Measurements from ENCODE around the gene CACNA2D2.

CACNA2D2 gene

GRCh38 chr3:50378757-50379156 is 124.7 kb downstream of the CACNA2D2 start:
- no peak overlapping the region for H3K9ac ChIP-seq (ENCODE audit: low read length)
- no peaks in the 10 kb centered on the region for H3K9me2 ChIP-seq (replicated peaks; ENCODE audit: insufficient read depth, low read length)
- no peaks in the 10 kb centered on the region for H3K9me3 ChIP-seq (replicated peaks; ENCODE audit: insufficient read depth, low read length)
- no peak overlapping the region for H3K4me3 ChIP-seq (ENCODE audit: low read length)
- H3K27ac ChIP-seq (ENCODE audit: low read length): no peak overlapping the region
- peaks cover 3% of the 10 kb centered on the region for H3K4me1 ChIP-seq (ENCODE audit: low read length)
- H4K20me1 ChIP-seq (ENCODE audit: insufficient read depth, low read length): no peaks in the 10 kb centered on the region
- no peak overlapping the region for H2AFZ ChIP-seq (ENCODE audit: low read length)
- no peaks in the 10 kb centered on the region for H3F3A ChIP-seq (ENCODE audit: insufficient read depth, low read length)
- TF ChIP-seq EZH2 (optimal IDR thresholded peaks at IDR 0.05; ENCODE audit: low read depth, low read length) (no peak), EZH2phosphoT487 (IDR thresholded peaks at IDR 0.05; ENCODE audit: low read length) (no peak), CTCF (IDR thresholded peaks at IDR 0.05; ENCODE audit: low read length) (no peak)
- peaks cover 40% of the 10 kb centered on the region for H3K27me3 ChIP-seq (replicated peaks; ENCODE audit: insufficient read depth, low read length)
- no peaks in the 10 kb centered on the region for H3K36me3 ChIP-seq (replicated peaks; ENCODE audit: insufficient read depth, low read length)
- no peak for DNase-seq
- H3K79me2 ChIP-seq (ENCODE audit: low read length): no peaks in the 10 kb centered on the region
- no peak overlapping the region for H3K4me2 ChIP-seq (ENCODE audit: low read depth, low read length)

GRCh38 chr3:50378024-50378423 is 125.4 kb downstream of the CACNA2D2 start:
- H3K9me2 ChIP-seq (replicated peaks; ENCODE audit: insufficient read depth, low read length): no peaks in the 10 kb centered on the region
- peaks cover 34% of the 10 kb centered on the region for H3K27me3 ChIP-seq (replicated peaks; ENCODE audit: insufficient read depth, low read length)
- TF ChIP-seq EZH2phosphoT487 (IDR thresholded peaks at IDR 0.05; ENCODE audit: low read length) (no peak), EZH2 (optimal IDR thresholded peaks at IDR 0.05; ENCODE audit: low read depth, low read length) (no peak), CTCF (IDR thresholded peaks at IDR 0.05; ENCODE audit: low read length) (no peak)
- H4K20me1 ChIP-seq (ENCODE audit: insufficient read depth, low read length): no peaks in the 10 kb centered on the region
- H2AFZ ChIP-seq (ENCODE audit: low read length): no peak overlapping the region
- no peaks in the 10 kb centered on the region for H3K79me2 ChIP-seq (ENCODE audit: low read length)
- no peak for DNase-seq
- no peak overlapping the region for H3K4me3 ChIP-seq (ENCODE audit: low read length)
- peaks cover 3% of the 10 kb centered on the region for H3K4me1 ChIP-seq (ENCODE audit: low read length)
- no peak overlapping the region for H3K27ac ChIP-seq (ENCODE audit: low read length)
- no peaks in the 10 kb centered on the region for H3K9me3 ChIP-seq (replicated peaks; ENCODE audit: insufficient read depth, low read length)
- no peaks in the 10 kb centered on the region for H3K36me3 ChIP-seq (replicated peaks; ENCODE audit: insufficient read depth, low read length)
- H3K4me2 ChIP-seq (ENCODE audit: low read depth, low read length): no peak overlapping the region
- no peak overlapping the region for H3K9ac ChIP-seq (ENCODE audit: low read length)
- no peaks in the 10 kb centered on the region for H3F3A ChIP-seq (ENCODE audit: insufficient read depth, low read length)

GRCh38 chr3:50375258-50375931 is 128.0 kb downstream of the CACNA2D2 start:
- peaks cover 3% of the 10 kb centered on the region for H3K4me1 ChIP-seq (ENCODE audit: low read length)
- H3K9me2 ChIP-seq (replicated peaks; ENCODE audit: insufficient read depth, low read length): no peaks in the 10 kb centered on the region
- no peak overlapping the region for H3K4me2 ChIP-seq (ENCODE audit: low read depth, low read length)
- DNase-seq: no peak
- no peak overlapping the region for H2AFZ ChIP-seq (ENCODE audit: low read length)
- TF ChIP-seq CTCF (IDR thresholded peaks at IDR 0.05; ENCODE audit: low read length) (no peak), EZH2phosphoT487 (IDR thresholded peaks at IDR 0.05; ENCODE audit: low read length) (no peak)
- no peak overlapping the region for H3K9ac ChIP-seq (ENCODE audit: low read length)
- no peak overlapping the region for H3K4me3 ChIP-seq (ENCODE audit: low read length)
- no peaks in the 10 kb centered on the region for H3K36me3 ChIP-seq (replicated peaks; ENCODE audit: insufficient read depth, low read length)
- no peaks in the 10 kb centered on the region for H3K79me2 ChIP-seq (ENCODE audit: low read length)
- no peak overlapping the region for H3K27ac ChIP-seq (ENCODE audit: low read length)
- no peaks in the 10 kb centered on the region for H3K9me3 ChIP-seq (replicated peaks; ENCODE audit: insufficient read depth, low read length)
- H4K20me1 ChIP-seq (ENCODE audit: insufficient read depth, low read length): no peaks in the 10 kb centered on the region
- peaks cover 42% of the 10 kb centered on the region for H3K27me3 ChIP-seq (replicated peaks; ENCODE audit: insufficient read depth, low read length)
- H3F3A ChIP-seq (ENCODE audit: insufficient read depth, low read length): no peaks in the 10 kb centered on the region
